ENCODE results near the gene SPTLC3.

The SPTLC3 gene

DNA sequence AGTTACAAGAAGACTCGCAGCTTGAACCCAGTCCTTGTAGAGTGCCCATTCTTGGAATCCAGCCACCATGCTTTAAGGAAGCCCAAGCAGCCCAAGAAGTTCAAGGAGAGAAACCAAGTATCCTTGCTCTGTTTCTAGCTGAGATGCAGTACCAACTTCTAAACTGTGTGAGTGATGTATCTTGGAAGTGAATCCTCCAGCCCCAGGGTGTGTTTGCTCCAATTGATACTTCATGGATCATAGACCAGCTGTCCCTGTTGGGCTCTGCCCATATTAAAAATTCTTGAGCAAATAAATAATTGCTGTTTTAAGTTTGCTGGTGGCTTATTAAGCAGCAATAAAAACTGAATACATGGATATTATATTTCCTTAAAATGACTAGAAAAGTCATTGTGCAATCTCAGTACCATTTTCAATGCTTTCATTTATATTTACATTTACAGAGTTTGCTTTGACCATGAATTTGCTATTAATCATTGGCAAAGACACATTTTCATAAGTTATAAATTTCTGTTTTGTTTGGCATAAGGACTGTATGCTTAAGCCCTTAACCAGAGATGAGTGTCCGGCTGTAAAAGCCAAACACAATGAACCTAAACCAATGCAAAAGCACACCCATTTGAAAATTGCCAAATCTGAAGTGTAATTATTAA is 9.2 kb downstream of the SPTLC3 start:
- Histone ChIP-seq H3K27me3 (replicated peaks; ENCODE audit: control insufficient read depth, insufficient read depth, low read length) (no peaks in the 10 kb centered on the region), H3K9me3 (ENCODE audit: control insufficient read depth, low read length) (peaks cover 13% of the 10 kb centered on the region), H3K9ac (ENCODE audit: low read length) (no peak overlapping the region), H3K4me3 (ENCODE audit: low read length) (no peak overlapping the region), H3K36me3 (ENCODE audit: control insufficient read depth, insufficient read depth, low read length, severe bottlenecking) (no peaks in the 10 kb centered on the region), H3K4me1 (ENCODE audit: control insufficient read depth, insufficient read depth, low read length) (peaks cover 13% of the 10 kb centered on the region)
- DNase-seq (ENCODE audit: low read depth) = no peak

DNA sequence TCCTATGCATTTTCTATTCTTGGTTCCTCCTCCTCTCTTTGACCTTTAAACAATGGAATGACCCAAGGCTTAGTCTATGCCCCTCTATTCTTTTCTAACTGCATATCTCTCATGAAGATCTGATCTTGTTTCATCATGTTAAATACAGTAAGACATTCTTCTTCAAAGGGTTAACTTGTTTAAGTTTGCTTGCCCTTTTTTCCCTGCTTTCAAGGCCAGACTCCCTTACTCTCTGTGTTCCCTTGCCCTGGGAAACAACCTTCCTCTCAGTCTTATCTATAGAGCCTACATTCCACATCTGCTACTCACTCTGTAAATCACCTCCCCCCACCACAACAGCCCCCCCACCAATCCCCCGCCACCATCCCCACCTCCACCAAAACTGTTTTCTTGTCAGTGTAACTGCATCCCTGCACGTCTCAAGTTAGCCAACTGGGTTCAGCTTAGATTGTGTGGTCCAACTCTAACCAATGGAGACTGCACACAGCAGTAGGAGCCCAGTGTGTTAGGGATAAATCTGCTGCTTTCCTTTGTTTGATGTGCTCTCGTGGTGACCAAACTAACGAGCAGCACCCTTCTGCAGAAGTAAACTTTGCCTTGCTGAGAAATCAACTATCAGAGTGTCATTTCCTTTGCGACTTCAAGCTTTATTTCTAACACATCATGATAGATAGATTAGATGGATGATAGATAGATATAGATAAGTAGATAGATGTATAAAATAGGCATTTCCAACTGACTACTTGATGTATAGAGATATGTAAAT is 12.6 kb downstream of the SPTLC3 start:
- Histone ChIP-seq H3K36me3 (ENCODE audit: control insufficient read depth, insufficient read depth, low read length, severe bottlenecking) (no peaks in the 10 kb centered on the region), H3K9me3 (ENCODE audit: control insufficient read depth, low read length) (peaks cover 13% of the 10 kb centered on the region), H3K27me3 (replicated peaks; ENCODE audit: control insufficient read depth, insufficient read depth, low read length) (no peaks in the 10 kb centered on the region), H3K4me1 (ENCODE audit: control insufficient read depth, insufficient read depth, low read length) (peaks cover 14% of the 10 kb centered on the region), H3K4me3 (ENCODE audit: low read length) (no peak overlapping the region), H3K9ac (ENCODE audit: low read length) (no peak overlapping the region)
- no peak for DNase-seq (ENCODE audit: low read depth)

DNA sequence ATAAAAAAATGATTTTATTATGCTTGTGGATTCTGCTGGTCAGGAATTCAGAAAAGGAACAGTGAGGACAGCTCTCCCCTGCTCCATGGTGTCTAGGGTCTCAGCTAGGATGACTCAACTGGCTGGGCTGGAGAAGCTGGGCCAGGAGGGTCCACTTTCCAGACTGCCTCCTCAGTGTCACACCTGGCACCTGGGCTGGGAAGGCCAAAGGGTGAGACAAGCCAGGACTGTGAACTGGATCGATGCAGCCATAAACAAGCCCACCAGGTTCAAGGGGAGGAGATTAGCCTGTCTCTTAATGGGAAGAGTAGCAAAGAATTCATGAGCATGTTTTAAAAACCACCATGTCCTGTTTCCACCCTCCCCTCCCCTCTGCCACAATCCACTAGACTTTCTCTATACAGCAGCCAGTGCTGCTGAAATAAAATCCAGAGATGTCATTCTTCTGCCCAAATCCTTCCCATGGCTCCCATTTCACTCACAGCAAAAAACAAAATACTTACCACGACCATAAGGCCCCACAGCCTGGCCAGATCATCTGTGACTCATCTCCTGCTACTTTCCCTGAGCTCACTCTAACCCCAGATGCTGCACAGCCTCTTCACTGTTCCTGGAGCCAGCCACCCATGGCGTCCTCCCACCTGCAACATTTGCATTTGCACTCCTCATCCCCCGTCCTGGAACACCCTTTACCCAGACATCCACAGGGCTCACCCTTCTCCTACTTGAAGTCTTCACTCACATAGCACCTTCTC is 13.8 kb downstream of the SPTLC3 start:
- Histone ChIP-seq H3K36me3 (ENCODE audit: control insufficient read depth, insufficient read depth, low read length, severe bottlenecking) (no peaks in the 10 kb centered on the region), H3K9me3 (ENCODE audit: control insufficient read depth, low read length) (peaks cover 13% of the 10 kb centered on the region), H3K27me3 (replicated peaks; ENCODE audit: control insufficient read depth, insufficient read depth, low read length) (no peaks in the 10 kb centered on the region), H3K9ac (ENCODE audit: low read length) (no peak overlapping the region), H3K4me3 (ENCODE audit: low read length) (no peak overlapping the region), H3K4me1 (ENCODE audit: control insufficient read depth, insufficient read depth, low read length) (peaks cover 6% of the 10 kb centered on the region)
- peak; percentile 33 for DNase-seq (ENCODE audit: low read depth)

GRCh38 chr20:13024596-13024995 is 15.8 kb downstream of the SPTLC3 start:
- no peaks in the 10 kb centered on the region for H3K36me3 ChIP-seq (ENCODE audit: control insufficient read depth, insufficient read depth, low read length, severe bottlenecking)
- peaks cover 13% of the 10 kb centered on the region for H3K9me3 ChIP-seq (ENCODE audit: control insufficient read depth, low read length)
- no peak for DNase-seq (ENCODE audit: low read depth)
- no peak overlapping the region for H3K4me3 ChIP-seq (ENCODE audit: low read length)
- H3K9ac ChIP-seq (ENCODE audit: low read length) = no peak overlapping the region
- H3K4me1 ChIP-seq (ENCODE audit: control insufficient read depth, insufficient read depth, low read length) = peaks cover 22% of the 10 kb centered on the region
- H3K27me3 ChIP-seq (replicated peaks; ENCODE audit: control insufficient read depth, insufficient read depth, low read length) = no peaks in the 10 kb centered on the region

DNA sequence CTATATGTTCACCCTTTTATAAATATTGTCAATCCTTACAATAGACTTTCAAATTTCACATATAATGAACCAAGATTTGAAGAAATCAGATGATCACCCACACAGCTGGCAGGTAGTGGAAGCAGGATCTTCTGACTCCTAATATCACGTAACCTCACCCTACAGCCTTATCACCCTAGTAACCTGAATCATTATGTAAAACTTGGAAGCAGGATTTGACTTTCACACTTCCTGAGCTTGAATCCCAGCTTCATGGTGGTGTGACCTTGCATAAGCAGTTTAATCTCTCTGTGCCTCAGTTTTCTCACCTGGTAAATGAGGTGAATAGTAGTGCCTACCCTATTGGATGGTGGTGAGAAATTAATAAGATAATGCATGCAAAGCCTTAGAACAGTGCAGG is 16.4 kb downstream of the SPTLC3 start:
- no peak overlapping the region for H3K9ac ChIP-seq (ENCODE audit: low read length)
- peaks cover 27% of the 10 kb centered on the region for H3K4me1 ChIP-seq (ENCODE audit: control insufficient read depth, insufficient read depth, low read length)
- no peak overlapping the region for H3K4me3 ChIP-seq (ENCODE audit: low read length)
- DNase-seq (ENCODE audit: low read depth) = no peak
- no peaks in the 10 kb centered on the region for H3K36me3 ChIP-seq (ENCODE audit: control insufficient read depth, insufficient read depth, low read length, severe bottlenecking)
- no peaks in the 10 kb centered on the region for H3K27me3 ChIP-seq (replicated peaks; ENCODE audit: control insufficient read depth, insufficient read depth, low read length)
- peaks cover 13% of the 10 kb centered on the region for H3K9me3 ChIP-seq (ENCODE audit: control insufficient read depth, low read length)

DNA sequence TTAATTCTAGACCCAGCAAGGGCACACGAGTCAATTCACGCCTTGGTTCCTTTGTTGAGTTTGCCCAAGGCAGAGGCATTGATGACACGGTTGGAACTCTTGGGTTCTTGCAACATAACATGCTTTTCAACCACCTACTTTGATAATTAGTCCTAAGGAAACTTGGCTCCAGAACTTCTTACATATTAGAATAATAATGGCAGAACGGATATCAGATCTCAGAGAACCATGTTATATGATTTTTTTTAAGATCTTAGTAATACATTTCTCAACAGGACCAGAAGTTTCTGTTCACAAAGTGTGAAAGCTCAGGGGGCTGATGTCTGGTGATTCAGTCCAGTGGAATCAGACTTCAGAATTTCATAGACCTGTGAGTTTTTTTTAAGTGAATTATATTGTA is 19.2 kb downstream of the SPTLC3 start:
- Histone ChIP-seq H3K27me3 (replicated peaks; ENCODE audit: control insufficient read depth, insufficient read depth, low read length) (no peaks in the 10 kb centered on the region), H3K9ac (ENCODE audit: low read length) (no peak overlapping the region), H3K9me3 (ENCODE audit: control insufficient read depth, low read length) (no peaks in the 10 kb centered on the region), H3K36me3 (ENCODE audit: control insufficient read depth, insufficient read depth, low read length, severe bottlenecking) (no peaks in the 10 kb centered on the region), H3K4me3 (ENCODE audit: low read length) (no peak overlapping the region), H3K4me1 (ENCODE audit: control insufficient read depth, insufficient read depth, low read length) (peaks cover 29% of the 10 kb centered on the region)
- no peak for DNase-seq (ENCODE audit: low read depth)

DNA sequence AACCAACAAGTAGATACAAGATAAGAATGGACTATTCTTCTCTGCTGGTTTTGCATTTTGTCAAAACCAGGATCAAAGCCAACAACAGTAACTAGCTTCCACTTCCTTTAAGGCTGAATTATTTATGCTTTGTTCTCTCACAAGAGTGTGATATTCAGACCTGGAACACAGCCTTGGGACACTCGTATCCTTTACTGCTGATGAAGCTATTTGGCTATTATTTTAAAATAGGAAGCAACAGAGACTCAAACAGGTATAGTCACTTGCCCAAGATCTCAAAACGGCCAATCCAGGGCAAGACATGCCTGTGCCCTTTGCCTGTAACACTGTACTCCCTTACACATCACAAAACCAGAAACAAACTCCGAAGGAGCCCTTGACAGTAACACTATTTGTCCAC is 19.9 kb downstream of the SPTLC3 start:
- no peak for DNase-seq (ENCODE audit: low read depth)
- no peak overlapping the region for H3K4me3 ChIP-seq (ENCODE audit: low read length)
- no peaks in the 10 kb centered on the region for H3K36me3 ChIP-seq (ENCODE audit: control insufficient read depth, insufficient read depth, low read length, severe bottlenecking)

DNA sequence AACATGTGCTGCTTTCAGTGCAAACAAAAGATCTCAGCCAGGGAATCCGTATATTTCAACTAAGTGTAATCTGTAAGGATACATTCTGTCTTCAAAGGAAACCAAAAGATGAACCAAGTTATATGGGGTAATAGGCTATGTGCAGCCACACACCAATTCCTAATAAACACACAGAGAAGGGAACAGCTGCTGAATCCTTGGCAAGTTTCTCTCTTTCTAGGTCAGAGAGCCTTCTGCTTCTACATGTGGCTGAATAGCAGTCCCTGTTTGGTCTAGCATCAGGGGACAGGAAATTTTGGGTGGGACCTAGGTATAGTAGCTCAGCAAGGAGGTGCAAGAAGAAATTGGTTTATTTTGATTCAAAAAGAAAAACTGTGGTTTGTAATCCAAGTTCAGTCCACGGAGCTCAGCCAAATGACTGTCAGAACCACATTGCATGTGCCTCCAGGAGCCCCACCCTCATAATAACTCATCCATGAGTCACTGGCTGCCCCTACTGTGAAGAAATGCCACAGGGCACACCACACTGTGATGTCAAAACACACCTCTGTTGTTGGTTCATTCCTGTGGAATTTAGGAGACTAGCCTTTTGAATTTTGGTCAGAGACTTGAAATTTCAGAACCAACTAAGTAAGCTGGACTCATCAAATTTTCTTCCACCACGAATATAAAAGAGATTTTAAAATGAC is 21.1 kb downstream of the SPTLC3 start:
- DNase-seq (ENCODE audit: low read depth) = peak; percentile 93
- no peaks in the 10 kb centered on the region for H3K27me3 ChIP-seq (replicated peaks; ENCODE audit: control insufficient read depth, insufficient read depth, low read length)

More for the DNA sequence above, 19.9 kb downstream of the SPTLC3 start:
- no peak overlapping the region for H3K9ac ChIP-seq (ENCODE audit: low read length)
- H3K9me3 ChIP-seq (ENCODE audit: control insufficient read depth, low read length) = no peaks in the 10 kb centered on the region
- peaks cover 29% of the 10 kb centered on the region for H3K4me1 ChIP-seq (ENCODE audit: control insufficient read depth, insufficient read depth, low read length)
- no peaks in the 10 kb centered on the region for H3K27me3 ChIP-seq (replicated peaks; ENCODE audit: control insufficient read depth, insufficient read depth, low read length)

DNA sequence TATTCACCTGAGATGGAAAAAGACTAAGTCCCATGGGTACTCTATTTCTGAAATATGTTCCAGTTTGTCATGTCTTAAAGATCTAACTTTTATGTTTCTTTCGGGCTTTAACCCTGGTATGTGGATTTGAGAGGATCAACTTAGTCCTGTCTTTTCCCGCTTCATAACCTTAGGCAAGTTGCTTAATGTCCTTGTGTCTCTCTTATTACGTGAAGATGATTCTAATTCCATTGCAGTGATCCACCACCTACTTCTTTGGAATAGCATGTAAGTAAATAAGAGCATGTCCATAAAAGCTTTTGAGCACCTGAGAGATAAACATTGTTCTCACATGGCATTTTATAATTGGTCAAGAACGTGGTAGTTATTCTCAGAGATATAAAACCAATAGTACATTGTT is 23.0 kb downstream of the SPTLC3 start:
- no peak for DNase-seq (ENCODE audit: low read depth)
- Histone ChIP-seq H3K9ac (ENCODE audit: low read length) (no peak overlapping the region), H3K27me3 (replicated peaks; ENCODE audit: control insufficient read depth, insufficient read depth, low read length) (no peaks in the 10 kb centered on the region)

More for the DNA sequence above, 21.1 kb downstream of the SPTLC3 start:
- no peaks in the 10 kb centered on the region for H3K36me3 ChIP-seq (ENCODE audit: control insufficient read depth, insufficient read depth, low read length, severe bottlenecking)
- H3K9ac ChIP-seq (ENCODE audit: low read length) = no peak overlapping the region
- H3K4me1 ChIP-seq (ENCODE audit: control insufficient read depth, insufficient read depth, low read length) = peaks cover 29% of the 10 kb centered on the region
- H3K9me3 ChIP-seq (ENCODE audit: control insufficient read depth, low read length) = no peaks in the 10 kb centered on the region
- H3K4me3 ChIP-seq (ENCODE audit: low read length) = peak overlapping the region; percentile 58

GRCh38 chr20:13034115-13034514 is 25.3 kb downstream of the SPTLC3 start:
- H3K9me3 ChIP-seq (ENCODE audit: control insufficient read depth, low read length) = no peaks in the 10 kb centered on the region
- H3K36me3 ChIP-seq (ENCODE audit: control insufficient read depth, insufficient read depth, low read length, severe bottlenecking) = no peaks in the 10 kb centered on the region
- H3K27me3 ChIP-seq (replicated peaks; ENCODE audit: control insufficient read depth, insufficient read depth, low read length) = no peaks in the 10 kb centered on the region
- DNase-seq (ENCODE audit: low read depth) = no peak
- peaks cover 15% of the 10 kb centered on the region for H3K4me1 ChIP-seq (ENCODE audit: control insufficient read depth, insufficient read depth, low read length)
- no peak overlapping the region for H3K4me3 ChIP-seq (ENCODE audit: low read length)
- no peak overlapping the region for H3K9ac ChIP-seq (ENCODE audit: low read length)

More for the DNA sequence above, 23.0 kb downstream of the SPTLC3 start:
- no peaks in the 10 kb centered on the region for H3K36me3 ChIP-seq (ENCODE audit: control insufficient read depth, insufficient read depth, low read length, severe bottlenecking)
- no peaks in the 10 kb centered on the region for H3K9me3 ChIP-seq (ENCODE audit: control insufficient read depth, low read length)
- peaks cover 29% of the 10 kb centered on the region for H3K4me1 ChIP-seq (ENCODE audit: control insufficient read depth, insufficient read depth, low read length)
- no peak overlapping the region for H3K4me3 ChIP-seq (ENCODE audit: low read length)

DNA sequence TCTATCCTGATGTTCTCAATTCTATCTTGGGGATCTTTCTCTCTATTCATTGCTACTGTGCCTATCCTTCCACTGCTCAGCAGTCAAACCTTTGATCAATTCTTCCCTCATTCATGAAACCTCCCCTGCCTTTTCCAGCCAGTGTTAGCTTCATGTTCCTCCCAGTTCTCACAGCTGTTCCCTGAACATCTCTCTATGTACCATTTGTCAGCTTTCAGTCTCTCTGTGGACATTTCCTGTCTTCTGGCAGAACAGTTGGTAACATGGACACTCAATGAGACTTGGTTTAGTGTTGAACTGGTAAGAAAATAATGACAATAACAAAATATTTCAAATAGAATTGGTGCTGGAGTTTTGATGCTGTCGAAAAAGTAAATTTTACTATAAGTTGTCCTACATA is 26.2 kb downstream of the SPTLC3 start:
- no peak for DNase-seq (ENCODE audit: low read depth)
- no peaks in the 10 kb centered on the region for H3K36me3 ChIP-seq (ENCODE audit: control insufficient read depth, insufficient read depth, low read length, severe bottlenecking)
- no peaks in the 10 kb centered on the region for H3K9me3 ChIP-seq (ENCODE audit: control insufficient read depth, low read length)
- H3K27me3 ChIP-seq (replicated peaks; ENCODE audit: control insufficient read depth, insufficient read depth, low read length) = no peaks in the 10 kb centered on the region
- peaks cover 7% of the 10 kb centered on the region for H3K4me1 ChIP-seq (ENCODE audit: control insufficient read depth, insufficient read depth, low read length)
- H3K9ac ChIP-seq (ENCODE audit: low read length) = no peak overlapping the region
- no peak overlapping the region for H3K4me3 ChIP-seq (ENCODE audit: low read length)

All from adipocyte (in vitro differentiated cells).